Tibial artery (tissue), 4 donors: ENCODE data around the gene ADGRF3.

Source experiments
- DNase-seq, 2 donors: peaks; one replicate each; pipeline ENCODE4 v3.0.0-alpha.2; 2019
- H3K27ac ChIP-seq, 2 donors: fragments of 200-600 bp; sonication (generic) in 1 of 2; 1 replicate in 1 of 2; 2 replicates in 1 of 2; pipeline ENCODE4 v1.5.1; 2018 to 2019; ENCODE audit warnings: mild to moderate bottlenecking in 1 of 2
- H3K27me3 ChIP-seq, 2 donors: fragments of 200-600 bp; sonication (generic) in 1 of 2; one replicate each; pipeline versions ENCODE4 v1.5.1 to v1.6.0; 2016 to 2019
- H3K36me3 ChIP-seq, 3 donors: fragments of 200-600 bp; sonication (generic) in 2 of 3; one replicate each; pipeline ENCODE4 v1.5.1; 2016 to 2019; ENCODE audit warnings: mild to moderate bottlenecking in 2 of 3
- H3K4me1 ChIP-seq, 4 donors: fragments of 200-600 bp; sonication (generic) in 2 of 4; 1 replicate in 3 of 4; 2 replicates in 1 of 4; pipeline ENCODE4 v1.5.1; 2016 to 2019
- H3K4me3 ChIP-seq, 2 donors: fragments of 200-600 bp; sonication (generic) in 1 of 2; 1 replicate in 1 of 2; 2 replicates in 1 of 2; pipeline ENCODE4 v1.5.1; 2018 to 2019; ENCODE audit warnings: mild to moderate bottlenecking in 2 of 2
- H3K9me3 ChIP-seq, 3 donors: fragments of 200-600 bp; sonication (generic) in 1 of 3; one replicate each; pipeline ENCODE4 v1.5.1; 2016 to 2019
- intact Hi-C: fragments of 100-400 bp; cut with DNase I; formaldehyde crosslinking; loops from one replicate; pipeline ENCODE4 v1.15.0; 2023; ENCODE audit warnings: low total_unique reads
- TF ChIP-seq, protein P1 (sequence below), 2 experiments: fragments of 200-600 bp in 1 of 2; fragments of 450-650 bp in 1 of 2; IDR thresholded peaks; one replicate each; pipeline ENCODE4 v1.5.1; 2017 to 2019; ENCODE audit warnings: antibody characterized with exemption in 2 of 2, mild to moderate bottlenecking in 1 of 2, moderate library complexity in 1 of 2

The ADGRF3 gene

DNA sequence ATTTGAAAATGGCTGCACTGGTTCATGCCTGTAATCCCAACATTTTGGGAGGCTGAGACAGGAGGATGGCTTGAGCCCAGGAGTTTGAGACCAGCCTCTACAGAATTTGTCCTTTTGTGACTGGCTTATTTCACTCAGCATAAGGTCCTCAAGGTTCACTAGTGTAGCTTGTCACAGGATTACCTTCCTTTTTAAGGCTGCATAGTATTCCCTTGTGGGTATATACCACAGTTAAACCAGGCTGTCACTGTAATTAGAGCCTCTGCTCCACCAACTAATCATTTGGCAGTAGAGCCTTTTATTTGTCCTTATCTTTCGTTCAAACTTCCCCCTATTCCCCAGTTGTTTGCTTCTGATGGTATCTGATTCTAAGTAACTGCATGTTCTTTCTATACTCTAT is 51.1 kb downstream of the ADGRF3 start:
- H3K36me3 ChIP-seq, result peaks cover 0 to 3% (median 0%) of the 10 kb centered on the region in 3 donors
- H3K9me3 ChIP-seq, result no peaks in the 10 kb centered on the region
- no peaks in the 10 kb centered on the region for H3K27me3 ChIP-seq
- intact Hi-C loops, result no loop called here
- no peak overlapping the region for H3K4me3 ChIP-seq
- TF ChIP-seq, protein P1, sequence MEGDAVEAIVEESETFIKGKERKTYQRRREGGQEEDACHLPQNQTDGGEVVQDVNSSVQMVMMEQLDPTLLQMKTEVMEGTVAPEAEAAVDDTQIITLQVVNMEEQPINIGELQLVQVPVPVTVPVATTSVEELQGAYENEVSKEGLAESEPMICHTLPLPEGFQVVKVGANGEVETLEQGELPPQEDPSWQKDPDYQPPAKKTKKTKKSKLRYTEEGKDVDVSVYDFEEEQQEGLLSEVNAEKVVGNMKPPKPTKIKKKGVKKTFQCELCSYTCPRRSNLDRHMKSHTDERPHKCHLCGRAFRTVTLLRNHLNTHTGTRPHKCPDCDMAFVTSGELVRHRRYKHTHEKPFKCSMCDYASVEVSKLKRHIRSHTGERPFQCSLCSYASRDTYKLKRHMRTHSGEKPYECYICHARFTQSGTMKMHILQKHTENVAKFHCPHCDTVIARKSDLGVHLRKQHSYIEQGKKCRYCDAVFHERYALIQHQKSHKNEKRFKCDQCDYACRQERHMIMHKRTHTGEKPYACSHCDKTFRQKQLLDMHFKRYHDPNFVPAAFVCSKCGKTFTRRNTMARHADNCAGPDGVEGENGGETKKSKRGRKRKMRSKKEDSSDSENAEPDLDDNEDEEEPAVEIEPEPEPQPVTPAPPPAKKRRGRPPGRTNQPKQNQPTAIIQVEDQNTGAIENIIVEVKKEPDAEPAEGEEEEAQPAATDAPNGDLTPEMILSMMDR (IDR thresholded peaks at IDR 0.05), result no peak
- H3K27ac ChIP-seq, result no peak overlapping the region
- peaks cover 0 to 13% (median 7%) of the 10 kb centered on the region in 4 donors for H3K4me1 ChIP-seq
- DNase-seq, result no peak

DNA sequence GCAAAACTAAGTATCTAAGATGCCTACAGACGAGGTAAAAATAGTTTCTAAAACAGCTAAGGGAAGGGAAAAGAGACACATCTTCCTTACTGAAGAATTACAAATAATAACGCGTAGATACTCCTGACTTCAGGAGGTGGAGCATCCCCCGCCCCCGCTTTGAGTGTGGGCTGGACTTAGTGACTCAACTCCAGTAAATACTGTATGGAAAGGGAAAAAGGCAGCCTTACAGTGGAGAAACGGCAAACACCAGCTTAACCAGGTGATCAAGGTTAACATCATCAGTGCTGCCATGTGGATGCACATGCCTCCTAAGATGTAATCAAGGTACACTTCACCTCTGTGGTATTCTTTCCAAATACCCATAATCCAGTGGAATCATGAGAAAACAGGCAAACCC is 53.9 kb downstream of the ADGRF3 start:
- Histone ChIP-seq H3K27ac (no peak overlapping the region), H3K27me3 (no peaks in the 10 kb centered on the region)
- DNase-seq, result no peak

DNA sequence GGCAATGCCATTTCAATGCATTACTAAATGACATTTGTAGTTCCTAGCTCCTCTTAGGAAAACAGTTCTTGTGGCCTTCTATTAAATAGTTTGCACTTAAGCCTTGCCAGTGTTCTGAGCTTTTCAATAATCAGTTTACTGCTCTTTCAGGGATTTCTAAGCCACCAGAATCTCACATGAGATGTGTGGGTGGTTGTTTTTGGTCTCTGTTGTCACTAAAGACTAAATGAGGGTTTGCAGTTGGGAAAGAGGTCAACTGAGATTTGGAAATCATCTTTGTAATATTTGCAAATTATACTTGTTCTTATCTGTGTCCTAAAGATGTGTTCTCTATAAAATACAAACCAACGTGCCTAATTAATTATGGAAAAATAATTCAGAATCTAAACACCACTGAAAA is 56.6 kb downstream of the ADGRF3 start:
- Histone ChIP-seq H3K9me3 (no peaks in the 10 kb centered on the region), H3K36me3 (peaks cover 25 to 56% (median 33%) of the 10 kb centered on the region in 3 donors), H3K4me3 (no peak overlapping the region), H3K27me3 (no peaks in the 10 kb centered on the region), H3K27ac (no peak overlapping the region), H3K4me1 (no peaks in the 10 kb centered on the region)
- intact Hi-C loops, result no loop called here
- no peak for DNase-seq
- TF ChIP-seq, protein P1 (IDR thresholded peaks at IDR 0.05), result no peak

More for the DNA sequence above, 53.9 kb downstream of the ADGRF3 start:
- no peaks in the 10 kb centered on the region for H3K4me1 ChIP-seq
- intact Hi-C loops, result no loop called here
- H3K9me3 ChIP-seq, result no peaks in the 10 kb centered on the region
- H3K4me3 ChIP-seq, result no peak overlapping the region
- TF ChIP-seq, protein P1 (IDR thresholded peaks at IDR 0.05), result no peak
- H3K36me3 ChIP-seq, result peaks cover 5 to 31% (median 16%) of the 10 kb centered on the region in 3 donors

DNA sequence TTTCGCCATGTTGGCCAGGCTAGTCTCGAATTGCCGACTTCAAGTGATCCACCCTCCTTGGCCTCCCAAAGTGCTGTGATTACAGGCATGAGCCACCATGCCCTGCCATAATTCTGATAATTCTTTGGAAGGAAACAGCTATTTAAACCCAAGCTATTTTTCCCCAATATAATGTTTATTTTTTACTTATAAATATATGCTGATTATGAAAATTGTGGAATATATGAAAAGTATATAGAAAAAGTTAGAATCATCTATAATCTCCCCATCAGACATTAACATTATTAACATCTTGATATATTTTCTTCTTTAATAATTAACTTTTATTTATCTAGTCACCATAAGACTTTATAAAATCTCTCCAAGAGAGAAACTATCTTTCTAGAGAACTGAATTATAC is 60.7 kb downstream of the ADGRF3 start:
- Histone ChIP-seq H3K36me3 (peaks cover 64 to 97% (median 72%) of the 10 kb centered on the region in 3 donors), H3K27ac (no peak overlapping the region), H3K4me1 (no peaks in the 10 kb centered on the region), H3K27me3 (no peaks in the 10 kb centered on the region), H3K4me3 (no peak overlapping the region), H3K9me3 (no peaks in the 10 kb centered on the region)
- no peak for DNase-seq
- intact Hi-C loops, result no loop called here
- TF ChIP-seq, protein P1 (IDR thresholded peaks at IDR 0.05), result no peak

DNA sequence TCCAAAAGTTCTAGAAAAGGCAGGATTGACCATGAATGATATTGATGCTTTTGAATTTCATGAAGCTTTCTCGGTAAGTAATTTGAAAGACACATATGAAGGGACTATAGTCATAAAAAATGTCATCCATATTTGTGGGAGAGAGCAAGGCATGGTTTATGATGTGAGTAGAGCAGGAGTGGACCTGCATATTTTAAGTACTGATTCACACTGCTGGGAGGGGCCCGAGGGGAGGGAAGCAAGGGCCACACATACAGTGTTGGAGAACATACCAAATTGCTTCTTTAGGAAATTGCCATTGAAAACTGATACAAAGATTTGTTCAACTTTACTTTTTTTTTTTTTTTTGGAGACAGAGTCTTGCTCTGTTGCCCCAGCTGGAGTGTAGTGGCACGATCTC is 62.5 kb downstream of the ADGRF3 start:
- H3K36me3 ChIP-seq, result peaks cover 80 to 99% (median 82%) of the 10 kb centered on the region in 3 donors

More for the DNA sequence above, 62.5 kb downstream of the ADGRF3 start:
- Histone ChIP-seq H3K4me1 (no peaks in the 10 kb centered on the region), H3K27ac (no peak overlapping the region), H3K27me3 (no peaks in the 10 kb centered on the region), H3K4me3 (no peak overlapping the region), H3K9me3 (no peaks in the 10 kb centered on the region)
- no peak for DNase-seq
- intact Hi-C loops, result no loop called here
- TF ChIP-seq, protein P1 (IDR thresholded peaks at IDR 0.05), result no peak
